Activated T-cell treated with anti-CD3 and anti-CD28 coated beads, Interleukin-2, amount 50 U/mL, for 1 hour (primary cell): Measurements from ENCODE around the gene MLLT10.

Experiments
- DNase-seq: peaks from one replicate; pipeline ENCODE4 v3.0.0-alpha.2; 2020

MLLT10 gene

DNA sequence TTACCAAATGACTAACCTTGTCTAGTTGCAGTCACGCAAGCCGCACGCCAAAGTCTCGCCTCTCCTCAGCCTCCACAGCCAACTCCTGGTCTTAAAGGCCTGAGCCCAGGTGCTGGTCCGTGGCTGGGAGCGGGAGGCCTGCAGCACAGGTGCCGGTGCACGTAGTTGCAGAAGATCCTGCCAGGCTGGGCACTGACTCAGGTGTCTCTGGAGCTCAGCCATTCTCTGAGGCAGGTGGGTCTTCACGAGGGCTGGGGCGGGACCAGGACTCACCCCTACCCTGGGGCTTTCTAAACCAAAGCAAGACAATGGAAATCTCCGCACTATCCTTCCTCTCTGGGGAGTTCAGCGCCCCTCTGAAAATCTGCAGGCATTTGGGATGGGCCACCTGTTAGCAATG is 216.4 kb downstream of the MLLT10 start:
- no peak for DNase-seq

DNA sequence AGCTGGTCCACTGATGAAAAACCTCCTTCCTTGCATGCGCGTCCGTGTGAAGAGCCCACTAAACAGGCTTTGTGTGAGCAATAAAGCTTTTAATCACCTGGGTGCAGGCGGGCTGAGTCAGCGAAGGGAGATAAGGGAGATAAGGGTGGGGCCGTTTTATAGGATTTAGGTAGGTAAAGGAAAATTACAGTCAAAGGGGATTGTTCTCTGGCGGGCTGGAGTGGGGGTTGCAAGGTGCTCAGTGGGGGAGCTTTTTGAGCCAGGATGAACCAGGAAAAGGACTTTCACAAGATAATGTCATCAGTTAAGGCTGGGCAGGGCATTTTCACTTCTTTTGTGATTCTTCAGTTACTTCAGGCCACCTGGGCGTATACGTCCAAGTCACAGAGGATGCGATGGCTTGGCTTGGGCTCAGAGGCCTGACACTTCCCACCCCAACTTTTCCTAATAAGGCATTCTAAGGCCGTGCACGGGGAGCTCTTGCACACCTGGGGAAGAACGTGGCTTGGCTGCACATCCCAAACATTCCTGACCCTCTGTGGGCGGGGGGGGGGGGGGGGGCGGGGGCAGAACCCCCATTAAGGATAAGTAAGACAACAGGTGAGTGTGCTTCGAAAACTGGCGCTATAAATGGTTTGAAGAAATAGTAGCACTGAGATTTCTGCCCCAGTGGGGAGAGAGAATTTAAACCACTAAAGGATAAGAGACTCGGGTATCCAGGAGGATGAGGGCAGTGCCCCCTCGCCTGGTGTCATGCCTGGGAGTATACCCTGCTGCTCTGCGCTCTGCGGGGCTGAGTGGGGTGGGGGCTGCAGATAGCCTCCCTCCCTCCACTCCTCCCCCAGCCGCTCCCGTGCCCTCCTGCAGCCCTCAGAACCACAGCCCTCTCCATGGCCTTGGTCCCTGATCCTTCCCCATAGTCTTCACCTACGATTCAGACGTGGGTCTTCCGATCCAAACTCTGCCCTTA is 217.6 kb downstream of the MLLT10 start:
- no peak for DNase-seq

DNA sequence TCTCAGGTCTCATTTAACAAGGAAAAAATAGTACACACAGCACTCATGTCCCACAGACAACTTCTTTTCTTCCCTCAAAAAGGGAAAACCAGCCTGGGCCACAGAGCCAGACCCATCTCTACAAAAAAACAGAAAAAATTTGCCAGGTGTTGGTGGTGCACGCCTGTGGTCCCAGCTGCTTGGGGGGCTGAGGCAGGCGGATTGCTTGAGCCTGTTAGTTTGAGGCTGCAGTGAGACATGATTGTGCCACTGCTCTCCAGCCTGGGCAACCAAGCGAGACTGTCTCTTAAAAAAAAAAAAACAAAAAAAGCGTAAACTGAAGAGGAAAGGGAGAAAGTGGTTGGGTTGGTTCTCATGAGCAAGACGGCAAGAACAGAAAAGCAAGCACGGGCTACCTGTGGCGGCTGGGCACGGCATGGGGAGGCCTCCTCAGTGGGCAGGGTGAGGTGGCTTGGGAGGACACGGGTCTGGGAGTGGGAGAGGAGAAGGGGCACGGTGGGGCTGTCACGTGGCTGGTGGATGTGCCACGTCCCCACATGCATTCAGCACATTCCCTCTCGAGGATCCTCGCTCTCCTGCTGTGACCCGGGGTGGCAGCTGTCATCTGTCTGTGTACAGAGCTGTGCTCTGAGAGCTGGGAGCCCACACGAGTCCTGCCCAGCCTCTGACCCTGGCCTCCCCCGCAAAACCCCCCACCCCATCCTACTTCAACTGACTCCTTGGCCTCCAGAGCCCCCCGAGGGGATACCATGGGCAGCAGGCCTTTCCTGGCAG is 219.7 kb downstream of the MLLT10 start:
- no peak for DNase-seq

DNA sequence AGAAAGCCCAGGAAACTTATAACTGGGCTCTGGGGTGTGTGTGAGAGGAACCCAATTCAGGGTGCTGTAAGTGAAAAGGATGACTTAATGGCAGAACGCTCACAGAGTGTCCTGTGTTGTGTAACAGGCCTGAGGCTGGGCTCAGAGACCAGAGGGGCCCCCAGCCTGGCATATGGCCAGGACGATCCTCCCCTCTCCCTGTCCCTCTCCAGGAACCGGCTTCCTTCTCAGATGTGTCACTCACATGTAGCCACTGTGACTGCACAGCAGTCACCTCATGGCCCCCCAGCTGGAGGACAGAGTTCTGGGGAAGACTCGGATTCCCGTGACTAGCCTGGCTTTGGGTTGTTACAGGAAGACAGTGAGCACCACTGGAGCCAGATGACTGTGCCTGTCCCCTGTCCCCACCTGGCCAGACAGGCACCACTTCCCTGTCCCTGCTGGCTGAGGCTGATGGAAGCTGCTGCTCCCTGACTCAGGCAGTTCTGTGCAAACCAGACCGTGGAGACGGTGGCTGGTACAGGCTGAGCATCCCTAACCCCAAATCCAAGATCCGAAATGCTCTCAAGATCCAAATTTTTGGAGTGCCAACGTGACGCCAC is 220.5 kb downstream of the MLLT10 start:
- DNase-seq = no peak

DNA sequence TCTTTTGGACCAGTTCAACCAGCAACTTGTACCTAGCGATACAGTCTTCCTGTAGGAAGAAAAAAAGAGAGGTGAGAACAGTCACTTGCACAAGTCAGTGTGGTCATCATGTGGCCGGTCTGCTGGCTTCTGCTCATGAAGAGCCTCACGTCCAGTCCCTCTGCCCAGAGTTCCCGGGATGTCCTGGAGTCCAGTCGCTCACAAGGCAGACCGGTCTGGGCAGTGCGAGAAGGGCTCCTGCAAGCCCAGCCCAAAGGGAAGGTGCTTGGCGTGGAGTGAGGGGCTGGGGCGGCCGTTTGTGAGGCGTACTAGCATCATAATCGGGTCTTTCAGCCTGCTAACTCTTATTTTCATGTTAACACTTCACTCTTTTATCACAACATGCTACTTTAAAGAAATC is 222.7 kb downstream of the MLLT10 start:
- no peak for DNase-seq

DNA sequence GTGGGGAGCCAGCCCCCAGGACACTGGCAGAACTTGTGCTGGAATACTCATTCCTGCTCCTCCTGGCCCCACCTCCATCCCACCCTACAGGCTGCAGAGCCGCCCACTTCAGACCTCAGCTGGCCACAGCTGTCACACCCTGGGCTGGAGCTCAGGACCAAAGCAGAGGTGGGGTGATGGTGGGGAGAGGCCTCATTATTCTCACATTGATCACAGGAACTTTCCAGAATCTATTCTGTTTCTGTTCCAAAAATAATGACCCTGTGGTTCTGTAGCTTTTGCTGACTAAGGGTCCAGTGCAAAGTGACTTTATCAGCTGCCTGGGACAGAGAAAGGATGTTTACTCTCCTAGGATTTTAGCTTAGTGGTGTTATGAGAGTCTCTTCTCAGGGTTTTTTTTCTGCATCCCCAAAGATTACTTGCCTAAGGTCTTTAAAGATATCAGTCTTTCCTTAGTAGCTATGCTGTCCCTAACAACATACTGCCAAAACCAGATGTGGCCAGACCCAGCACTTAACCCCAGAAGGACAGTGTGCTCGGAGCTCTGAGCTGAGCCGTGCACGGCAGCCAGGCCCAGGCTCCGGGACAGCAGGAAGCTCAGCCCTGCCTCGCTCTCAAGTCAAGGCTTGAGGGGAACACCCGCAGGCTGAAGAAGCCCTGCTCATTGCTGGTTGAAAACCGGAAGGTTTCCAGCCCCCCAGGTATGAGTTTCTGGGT is 223.3 kb downstream of the MLLT10 start:
- DNase-seq = no peak

DNA sequence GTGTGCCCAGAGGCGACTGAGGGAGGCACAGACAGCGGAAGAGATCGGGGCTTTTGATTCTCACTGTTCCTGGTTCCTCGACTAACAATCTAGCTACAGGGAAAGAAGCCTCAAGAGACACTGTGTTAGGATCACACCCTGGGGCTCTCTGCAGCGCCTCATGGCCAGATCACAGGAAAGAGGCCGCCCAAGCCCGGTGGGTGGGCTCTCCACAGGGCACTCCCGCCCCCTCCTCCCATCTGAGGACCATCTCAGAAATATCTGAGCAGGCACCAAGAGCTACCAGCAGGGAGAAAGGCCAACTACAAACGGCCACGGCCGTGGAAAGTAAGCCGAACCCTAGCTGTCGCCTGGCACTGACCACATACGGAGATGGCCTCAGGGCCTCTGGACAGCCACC is 224.2 kb downstream of the MLLT10 start:
- no peak for DNase-seq

DNA sequence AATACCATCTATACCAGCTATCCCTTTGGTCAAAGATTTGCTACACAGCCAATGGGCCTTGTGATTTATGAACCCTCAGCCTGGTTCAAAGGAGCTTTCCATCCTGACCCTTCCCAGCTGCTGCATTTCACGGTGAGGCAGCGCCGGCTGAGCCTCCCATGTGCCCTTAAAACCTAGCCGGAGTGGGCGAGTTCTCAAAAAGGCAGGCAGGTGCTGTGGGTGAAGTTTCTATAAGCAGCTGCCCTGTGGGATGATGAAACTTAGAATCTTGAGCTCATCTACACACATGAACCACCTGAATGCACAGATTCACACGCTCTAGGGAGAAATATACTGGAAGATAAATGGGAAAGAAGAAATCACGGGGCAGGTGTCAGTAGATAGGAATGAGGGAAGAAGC is 224.7 kb downstream of the MLLT10 start:
- no peak for DNase-seq

DNA sequence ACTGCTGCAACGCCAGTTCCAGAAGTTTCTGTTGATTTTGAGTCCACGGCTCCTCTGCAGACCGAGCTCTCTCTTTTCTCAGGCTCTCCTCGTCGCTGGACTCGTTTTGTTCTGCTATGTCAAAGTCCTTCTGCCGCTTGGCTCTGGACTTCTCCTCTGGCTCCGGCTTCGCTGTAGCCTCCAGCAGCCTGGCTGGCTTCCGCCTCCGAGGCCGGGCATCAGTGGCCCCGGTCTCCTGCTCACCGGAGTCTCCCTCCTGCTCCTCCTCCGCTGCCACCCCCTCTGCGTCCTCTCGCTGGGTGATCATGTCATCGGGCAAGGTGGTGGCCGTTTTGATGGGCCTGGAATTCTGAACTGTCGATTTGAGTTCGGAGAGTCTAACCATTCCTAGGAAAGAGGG is 225.2 kb downstream of the MLLT10 start:
- DNase-seq = no peak

DNA sequence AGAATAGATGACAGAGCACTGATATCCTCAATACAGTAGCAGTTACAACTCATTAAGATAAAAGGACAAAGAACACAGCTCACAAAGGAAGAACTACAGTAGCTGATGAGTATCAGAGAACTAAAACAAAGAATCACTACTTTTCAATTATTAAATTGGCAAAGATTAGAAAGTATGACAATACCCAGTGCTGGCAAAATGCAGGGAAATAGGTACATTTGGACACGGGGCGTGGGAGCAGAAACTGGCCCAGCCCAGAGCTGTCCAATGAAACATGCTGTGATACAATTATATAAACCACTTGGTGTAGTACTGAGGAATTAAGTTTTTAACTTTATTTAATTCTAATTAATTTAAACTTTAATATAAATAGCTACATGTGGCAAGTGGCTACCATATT is 226.3 kb downstream of the MLLT10 start:
- no peak for DNase-seq

DNA sequence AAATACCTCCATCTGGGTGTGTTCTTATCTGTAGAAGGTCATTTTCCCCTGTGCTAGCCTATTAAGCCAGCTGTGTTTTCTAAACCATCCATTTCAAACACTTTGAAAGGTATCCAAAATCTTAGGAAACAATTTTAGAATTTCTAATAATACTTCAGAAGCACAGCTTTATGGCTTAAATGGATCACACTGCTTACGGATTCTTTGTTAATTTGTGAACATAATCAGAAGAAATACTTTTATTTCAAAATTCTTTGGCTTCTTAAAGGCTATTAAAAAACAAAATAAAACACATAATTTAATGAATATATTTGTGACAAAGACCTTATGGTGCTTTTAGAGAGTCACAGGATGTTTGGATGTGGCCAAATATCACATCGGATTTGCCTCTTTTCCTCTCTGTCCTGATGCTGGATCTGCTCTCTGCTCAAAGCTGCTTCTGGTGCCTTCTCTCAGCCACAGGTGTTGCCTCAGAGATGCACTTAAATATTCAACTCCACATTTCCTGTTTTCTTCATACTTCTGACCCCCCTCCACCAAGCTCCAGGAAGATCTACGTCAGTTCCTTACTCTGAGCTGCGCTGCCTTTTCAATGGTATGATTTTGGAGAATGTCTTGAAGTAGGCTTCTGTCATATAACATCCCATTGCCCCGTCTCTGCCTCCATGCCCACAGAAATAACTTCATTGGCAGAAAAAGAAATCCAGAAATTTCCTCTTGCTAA is 230.6 kb downstream of the MLLT10 start:
- DNase-seq = no peak

DNA sequence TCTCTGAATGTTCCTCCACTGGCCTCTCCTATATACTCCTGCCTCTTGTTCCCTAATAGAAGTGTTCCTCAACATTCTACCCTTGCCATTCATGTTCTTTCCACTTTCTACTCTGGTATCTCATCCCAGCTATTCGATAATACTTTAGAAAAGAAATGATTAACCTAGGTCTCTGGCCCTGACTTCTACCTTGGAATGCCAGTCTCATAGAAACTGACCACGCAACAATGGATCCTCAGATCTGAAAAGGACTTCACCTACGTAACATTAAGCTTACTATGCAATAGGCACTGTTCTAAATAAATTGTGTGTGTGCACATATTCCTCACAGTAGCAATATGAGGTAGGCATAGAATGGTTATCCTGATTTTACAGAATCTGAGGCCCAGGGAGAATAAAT is 235.0 kb downstream of the MLLT10 start:
- no peak for DNase-seq

DNA sequence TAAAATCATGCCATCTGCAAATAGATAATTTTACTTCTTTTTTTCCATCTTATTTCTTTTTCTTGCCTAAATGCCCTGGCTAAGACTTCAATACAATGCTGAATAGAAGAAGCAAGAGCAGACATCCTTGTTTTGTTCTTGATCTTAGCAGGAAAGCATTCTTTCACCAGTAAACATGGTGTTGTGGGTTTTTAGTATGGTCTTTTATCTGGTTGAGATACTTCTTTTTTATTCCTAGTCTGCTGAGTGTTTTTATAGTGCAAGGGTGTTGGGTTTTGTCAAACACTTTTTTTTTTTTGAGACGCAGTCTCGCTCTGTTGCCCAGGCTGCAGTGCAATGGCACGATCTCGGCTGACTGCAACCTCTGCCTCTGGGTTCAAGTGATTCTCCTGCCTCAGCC is 237.2 kb downstream of the MLLT10 start:
- DNase-seq = no peak

DNA sequence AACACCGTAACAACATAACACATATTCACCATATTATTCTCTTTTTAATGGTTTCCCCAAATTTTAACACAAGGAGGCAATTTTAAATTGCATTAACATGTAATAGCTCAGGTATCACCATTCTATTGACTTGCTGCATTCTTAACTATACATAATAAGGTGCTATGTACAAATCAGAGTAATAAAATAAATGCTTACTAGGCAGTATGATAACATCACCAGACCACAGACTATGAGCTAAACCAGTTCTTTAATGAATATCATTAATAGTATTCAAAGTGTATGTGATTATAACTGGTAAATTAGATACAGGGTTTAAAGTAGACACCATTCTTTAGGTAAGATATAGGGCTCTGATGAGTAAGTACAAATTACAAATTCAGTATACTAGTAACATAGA is 242.9 kb downstream of the MLLT10 start:
- DNase-seq = no peak

DNA sequence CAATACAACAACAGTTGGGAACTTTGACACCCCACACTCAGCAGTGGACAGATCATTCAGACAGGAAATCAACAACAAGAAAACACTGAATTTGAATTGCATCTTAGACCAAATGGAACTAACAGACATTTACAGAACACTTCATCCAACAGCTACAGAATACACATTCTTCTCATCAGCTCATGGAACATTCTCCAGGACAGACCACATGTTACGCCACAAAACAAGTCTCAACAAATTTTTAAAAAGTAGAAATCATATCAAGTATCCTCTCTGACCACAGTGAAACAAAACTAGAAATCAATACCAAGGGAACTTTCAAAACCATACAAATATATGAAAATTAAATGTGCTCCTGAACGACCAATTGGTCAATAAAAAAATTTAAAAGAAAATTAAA is 257.2 kb downstream of the MLLT10 start:
- no peak for DNase-seq
